ENCODE data around the gene SUN2. TPM values are rescaled to one million over a fixed set of nuclear protein-coding genes. Genes with fewer than 3 reads are reported as not detected.

Gene SUN2
- total RNA-seq, 4 donors from 2014 or later, result 177 to 423 (median 312) TPM

GRCh38 chr22:38796262-38796957 lies 40.6 kb upstream of the SUN2 start:
- Histone ChIP-seq H3K4me1 (peaks cover 10 to 11% of the 10 kb centered on the region in 2 donors), H3K36me3 (no peaks in the 10 kb centered on the region), H3K27ac (no peak overlapping the region), H3K4me3 (no peak overlapping the region), H3K27me3 (peaks cover 3 to 19% (median 4%) of the 10 kb centered on the region in 3 donors), H3K9me3 (no peaks in the 10 kb centered on the region)
- no peak for ATAC-seq
- TF ChIP-seq CTCF (IDR thresholded peaks at IDR 0.05 in 4 of 5, conservative IDR thresholded peaks at IDR 0.05 in 1 of 5) (no peak), POLR2A (IDR thresholded peaks at IDR 0.05) (no peak)
- intact Hi-C loops (cut with DNase I; ENCODE audit: low total_unique reads), result no loop called here
- no peak for DNase-seq
- in situ Hi-C loops (cut with MboI; ENCODE audit: low sequenced_read_pairs in 4 of 4), result no loop called here

- ATAC-seq (no peak), DNase-seq (no peak)
- TF ChIP-seq POLR2A (IDR thresholded peaks at IDR 0.05) (no peak), CTCF (IDR thresholded peaks at IDR 0.05 in 4 of 5, conservative IDR thresholded peaks at IDR 0.05 in 1 of 5) (no peak)
- Histone ChIP-seq H3K4me1 (peaks cover 10 to 11% of the 10 kb centered on the region in 2 donors), H3K4me3 (no peak overlapping the region), H3K27ac (no peak overlapping the region), H3K36me3 (peaks cover 0 to 4% of the 10 kb centered on the region in 2 donors), H3K9me3 (no peaks in the 10 kb centered on the region), H3K27me3 (peaks cover 0 to 18% (median 0%) of the 10 kb centered on the region in 3 donors)
- intact Hi-C loops (cut with DNase I; ENCODE audit: low total_unique reads) (no loop called here), in situ Hi-C loops (cut with MboI; ENCODE audit: low sequenced_read_pairs in 4 of 4) (no loop called here)
These were observed 39.8 kb upstream of the SUN2 start for GRCh38 chr22:38795569-38795968.

GRCh38 chr22:38793721-38794466 lies 38.1 kb upstream of the SUN2 start, which contains the start of gene DNAL4:
TSS of gene DNAL4 (minus strand) at chr22:38794143. CDS start at chr22:38782731, 11,412 bp downstream.
- intact Hi-C loops (cut with DNase I; ENCODE audit: low total_unique reads), result no loop called here
- no peak for TF ChIP-seq CTCF (IDR thresholded peaks at IDR 0.05 in 4 of 5, conservative IDR thresholded peaks at IDR 0.05 in 1 of 5)
- TF ChIP-seq POLR2A (IDR thresholded peaks at IDR 0.05), result peak; percentile 66 to 76
- Histone ChIP-seq H3K4me1 (peaks cover 11 to 19% of the 10 kb centered on the region in 2 donors), H3K36me3 (peaks cover 0 to 4% of the 10 kb centered on the region in 2 donors), H3K9me3 (no peaks in the 10 kb centered on the region), H3K27me3 (peaks cover 0 to 4% (median 0%) of the 10 kb centered on the region in 3 donors), H3K4me3 (peak within 1 kb of the TSS; percentile 78 to 83 (median 79)), H3K27ac (peak within 1 kb of the TSS; percentile 50 to 83 (median 80))
- ATAC-seq (peak; percentile 100), DNase-seq (peak; percentile 95 to 98)
- in situ Hi-C loops (cut with MboI; ENCODE audit: low sequenced_read_pairs in 4 of 4), result no loop called here

GRCh38 chr22:38793317-38793716 lies 37.5 kb upstream of the SUN2 start:
- no peak for TF ChIP-seq POLR2A (IDR thresholded peaks at IDR 0.05)
- TF ChIP-seq CTCF (IDR thresholded peaks at IDR 0.05 in 4 of 5, conservative IDR thresholded peaks at IDR 0.05 in 1 of 5), result no peak
- peak overlapping the region; percentile 78 to 83 (median 79) for H3K4me3 ChIP-seq
- no peaks in the 10 kb centered on the region for H3K9me3 ChIP-seq
- ATAC-seq, result no peak
- in situ Hi-C loops (cut with MboI; ENCODE audit: low sequenced_read_pairs in 4 of 4) (no loop called here), intact Hi-C loops (cut with DNase I; ENCODE audit: low total_unique reads) (no loop called here)
- H3K27ac ChIP-seq, result peak overlapping the region; percentile 50 to 83 (median 80)
- H3K4me1 ChIP-seq, result peaks cover 16 to 24% of the 10 kb centered on the region in 2 donors
- no peaks in the 10 kb centered on the region for H3K27me3 ChIP-seq
- no peak for DNase-seq
- H3K36me3 ChIP-seq, result peaks cover 0 to 4% of the 10 kb centered on the region in 2 donors

Data from gastrocnemius medialis (tissue), 4 donors.